Measurements from ENCODE around the gene DHH.

DNA sequence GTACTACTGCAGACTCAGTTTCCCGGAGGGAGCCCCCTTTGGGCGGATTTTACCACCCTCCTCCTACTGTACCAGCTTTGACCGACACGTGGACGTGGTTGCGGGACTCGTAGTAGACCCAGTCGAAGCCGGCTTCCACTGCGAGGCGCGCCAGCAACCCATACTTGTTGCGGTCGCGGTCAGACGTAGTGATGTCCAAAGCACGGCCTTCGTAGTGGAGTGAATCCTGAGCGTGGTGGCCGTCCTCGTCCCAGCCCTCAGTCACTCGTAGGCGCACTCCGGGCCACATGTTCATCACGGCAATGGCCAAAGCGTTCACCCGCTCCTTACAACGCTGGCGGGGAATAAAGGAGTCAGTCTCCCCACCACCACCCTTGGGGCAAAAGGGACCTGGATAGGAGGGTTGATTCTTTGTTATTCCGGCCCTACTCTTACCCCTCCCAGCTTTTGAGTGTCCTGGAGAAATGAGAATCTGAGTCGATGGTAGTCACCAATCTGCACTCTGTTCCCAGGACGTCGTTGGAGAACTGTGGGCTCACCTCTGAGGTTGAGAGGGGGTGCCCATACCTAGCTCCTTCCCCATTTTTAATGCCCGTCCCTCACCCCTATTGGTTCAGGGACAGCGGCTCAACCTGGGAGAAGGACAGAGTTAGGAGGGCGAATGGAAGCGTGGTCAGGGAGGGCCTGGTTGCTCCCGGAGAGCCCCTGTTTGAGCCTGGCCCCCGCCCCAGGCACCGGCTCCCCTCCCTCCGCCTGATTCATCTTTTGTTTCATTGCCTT is 3.4 kb downstream of the DHH start:
- TF ChIP-seq, protein P1, sequence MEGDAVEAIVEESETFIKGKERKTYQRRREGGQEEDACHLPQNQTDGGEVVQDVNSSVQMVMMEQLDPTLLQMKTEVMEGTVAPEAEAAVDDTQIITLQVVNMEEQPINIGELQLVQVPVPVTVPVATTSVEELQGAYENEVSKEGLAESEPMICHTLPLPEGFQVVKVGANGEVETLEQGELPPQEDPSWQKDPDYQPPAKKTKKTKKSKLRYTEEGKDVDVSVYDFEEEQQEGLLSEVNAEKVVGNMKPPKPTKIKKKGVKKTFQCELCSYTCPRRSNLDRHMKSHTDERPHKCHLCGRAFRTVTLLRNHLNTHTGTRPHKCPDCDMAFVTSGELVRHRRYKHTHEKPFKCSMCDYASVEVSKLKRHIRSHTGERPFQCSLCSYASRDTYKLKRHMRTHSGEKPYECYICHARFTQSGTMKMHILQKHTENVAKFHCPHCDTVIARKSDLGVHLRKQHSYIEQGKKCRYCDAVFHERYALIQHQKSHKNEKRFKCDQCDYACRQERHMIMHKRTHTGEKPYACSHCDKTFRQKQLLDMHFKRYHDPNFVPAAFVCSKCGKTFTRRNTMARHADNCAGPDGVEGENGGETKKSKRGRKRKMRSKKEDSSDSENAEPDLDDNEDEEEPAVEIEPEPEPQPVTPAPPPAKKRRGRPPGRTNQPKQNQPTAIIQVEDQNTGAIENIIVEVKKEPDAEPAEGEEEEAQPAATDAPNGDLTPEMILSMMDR (IDR thresholded peaks at IDR 0.05; ENCODE audit: poor library complexity), result no peak
- TF ChIP-seq EZH2 (IDR thresholded peaks at IDR 0.05; ENCODE audit: borderline replicate concordance), result no peak
- TF ChIP-seq EZH2phosphoT487 (IDR thresholded peaks at IDR 0.05; ENCODE audit: low read depth, severe bottlenecking, unreplicated experiment), result no peak
